Activated gamma-delta T cell (primary cell): ENCODE measurements around the gene HEXIM1.

ENCODE experiments used
- DNase-seq: peaks from one replicate; lab custom pipeline; 2025; lab: John Stamatoyannopoulos, UW
- total RNA-seq, 2 donors: gene quantifications; one replicate each; lab custom pipeline; 2026; lab: John Stamatoyannopoulos, UW

HEXIM1 gene, protein sequence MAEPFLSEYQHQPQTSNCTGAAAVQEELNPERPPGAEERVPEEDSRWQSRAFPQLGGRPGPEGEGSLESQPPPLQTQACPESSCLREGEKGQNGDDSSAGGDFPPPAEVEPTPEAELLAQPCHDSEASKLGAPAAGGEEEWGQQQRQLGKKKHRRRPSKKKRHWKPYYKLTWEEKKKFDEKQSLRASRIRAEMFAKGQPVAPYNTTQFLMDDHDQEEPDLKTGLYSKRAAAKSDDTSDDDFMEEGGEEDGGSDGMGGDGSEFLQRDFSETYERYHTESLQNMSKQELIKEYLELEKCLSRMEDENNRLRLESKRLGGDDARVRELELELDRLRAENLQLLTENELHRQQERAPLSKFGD
- total RNA-seq: 23.9 to 32.7 reads per million in 2 donors

- peak; percentile 97 for DNase-seq
These were observed at the start of gene HEXIM1 for GRCh38 chr17:45148183-45149036. HEXIM1 (plus strand) TSS chr17:45148475; CDS start chr17:45149191, 716 bp downstream.

GRCh38 chr17:45098869-45099616 lies 49.2 kb upstream of the HEXIM1 start:
- peak; percentile 27 for DNase-seq

- DNase-seq: no peak
These were observed 46.8 kb upstream of the HEXIM1 start for GRCh38 chr17:45101546-45101882.

GRCh38 chr17:45101883-45102811 lies 46.1 kb upstream of the HEXIM1 start:
- DNase-seq: no peak

DNA sequence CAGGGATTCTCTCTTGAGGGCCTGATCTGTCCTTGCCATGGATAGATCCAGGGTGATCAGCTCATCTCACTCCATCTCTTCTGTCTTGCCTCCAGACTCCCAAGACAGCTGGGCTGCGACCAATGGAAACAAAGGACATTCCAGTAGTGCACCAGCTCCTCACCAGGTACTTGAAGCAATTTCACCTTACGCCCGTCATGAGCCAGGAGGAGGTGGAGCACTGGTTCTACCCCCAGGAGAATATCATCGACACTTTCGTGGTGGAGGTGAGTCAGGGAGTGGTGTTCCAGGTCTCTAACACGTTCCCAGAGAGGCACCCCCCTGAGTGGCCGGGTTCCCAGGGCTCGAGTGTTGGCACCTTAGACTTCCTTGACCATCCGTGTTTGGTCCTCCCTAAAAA lies 45.4 kb upstream of the HEXIM1 start:
- no peak for DNase-seq

DNA sequence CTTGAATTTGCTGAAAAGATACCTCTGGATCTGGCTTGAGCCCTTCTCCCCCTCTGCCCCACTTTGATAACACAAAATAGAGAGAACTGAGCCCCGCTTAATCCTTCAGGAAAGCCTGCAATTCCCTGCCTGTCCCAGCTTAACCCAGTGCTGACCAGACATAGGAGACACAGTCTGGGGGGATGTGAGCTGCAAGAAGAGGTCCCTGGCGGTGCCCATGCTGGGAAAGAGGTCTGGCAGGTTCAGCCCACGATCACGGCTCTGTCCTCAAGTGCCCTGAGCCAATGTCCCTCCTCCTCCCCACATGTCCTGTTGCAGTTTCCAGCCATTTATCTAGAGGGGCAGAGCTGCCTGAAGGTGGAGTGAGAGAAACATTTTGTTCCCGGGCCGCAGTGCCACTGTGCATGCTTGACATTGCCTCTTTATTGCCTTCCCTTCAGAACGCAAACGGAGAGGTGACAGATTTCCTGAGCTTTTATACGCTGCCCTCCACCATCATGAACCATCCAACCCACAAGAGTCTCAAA lies 44.9 kb upstream of the HEXIM1 start:
- DNase-seq: no peak

GRCh38 chr17:45104029-45104428 lies 44.2 kb upstream of the HEXIM1 start:
- DNase-seq: no peak

GRCh38 chr17:45104497-45104896 lies 43.8 kb upstream of the HEXIM1 start:
- no peak for DNase-seq

GRCh38 chr17:45104907-45105624 lies 43.2 kb upstream of the HEXIM1 start:
- no peak for DNase-seq

GRCh38 chr17:45106096-45106495 lies 42.2 kb upstream of the HEXIM1 start:
- DNase-seq: no peak

DNA sequence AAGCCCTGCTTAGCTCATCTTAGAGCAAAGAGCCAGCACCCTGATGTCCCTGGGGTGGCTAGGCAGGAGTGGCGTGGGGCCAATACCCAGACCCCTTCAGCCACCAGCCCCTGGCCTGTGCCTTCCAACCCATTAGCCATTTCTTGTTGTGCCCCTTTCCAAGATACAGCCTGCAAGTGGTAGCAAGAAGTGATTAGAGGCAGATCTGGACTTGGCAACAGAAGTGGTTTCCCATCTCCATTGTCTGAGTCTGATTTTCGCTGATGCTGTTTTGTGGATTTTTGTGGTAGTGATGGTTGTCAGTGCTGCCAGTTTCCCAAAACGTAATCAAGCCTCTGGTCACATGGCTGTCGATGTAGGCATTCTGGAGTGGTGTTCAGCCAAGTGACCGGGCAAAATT lies 41.7 kb upstream of the HEXIM1 start:
- DNase-seq: no peak

GRCh38 chr17:45107293-45108010 lies 40.8 kb upstream of the HEXIM1 start:
- no peak for DNase-seq

DNA sequence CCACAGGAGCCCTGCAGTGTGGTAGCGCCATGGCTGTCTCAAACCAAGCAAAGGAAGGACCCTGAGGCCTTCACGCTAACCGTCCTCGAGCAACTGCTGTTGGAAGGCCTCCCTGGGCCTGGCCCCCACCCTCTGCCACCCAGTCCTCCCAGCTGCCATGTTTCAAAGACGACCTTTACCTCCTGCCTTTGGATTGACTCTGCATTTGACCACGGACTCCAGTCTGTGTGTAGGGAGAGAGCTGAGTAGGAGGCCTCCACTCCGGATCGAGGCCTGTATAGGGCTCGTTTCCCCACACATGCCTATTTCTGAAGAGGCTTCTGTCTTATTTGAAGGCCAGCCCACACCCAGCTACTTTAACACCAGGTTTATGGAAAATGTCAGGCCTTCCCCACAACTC lies 40.2 kb upstream of the HEXIM1 start:
- DNase-seq: no peak

DNA sequence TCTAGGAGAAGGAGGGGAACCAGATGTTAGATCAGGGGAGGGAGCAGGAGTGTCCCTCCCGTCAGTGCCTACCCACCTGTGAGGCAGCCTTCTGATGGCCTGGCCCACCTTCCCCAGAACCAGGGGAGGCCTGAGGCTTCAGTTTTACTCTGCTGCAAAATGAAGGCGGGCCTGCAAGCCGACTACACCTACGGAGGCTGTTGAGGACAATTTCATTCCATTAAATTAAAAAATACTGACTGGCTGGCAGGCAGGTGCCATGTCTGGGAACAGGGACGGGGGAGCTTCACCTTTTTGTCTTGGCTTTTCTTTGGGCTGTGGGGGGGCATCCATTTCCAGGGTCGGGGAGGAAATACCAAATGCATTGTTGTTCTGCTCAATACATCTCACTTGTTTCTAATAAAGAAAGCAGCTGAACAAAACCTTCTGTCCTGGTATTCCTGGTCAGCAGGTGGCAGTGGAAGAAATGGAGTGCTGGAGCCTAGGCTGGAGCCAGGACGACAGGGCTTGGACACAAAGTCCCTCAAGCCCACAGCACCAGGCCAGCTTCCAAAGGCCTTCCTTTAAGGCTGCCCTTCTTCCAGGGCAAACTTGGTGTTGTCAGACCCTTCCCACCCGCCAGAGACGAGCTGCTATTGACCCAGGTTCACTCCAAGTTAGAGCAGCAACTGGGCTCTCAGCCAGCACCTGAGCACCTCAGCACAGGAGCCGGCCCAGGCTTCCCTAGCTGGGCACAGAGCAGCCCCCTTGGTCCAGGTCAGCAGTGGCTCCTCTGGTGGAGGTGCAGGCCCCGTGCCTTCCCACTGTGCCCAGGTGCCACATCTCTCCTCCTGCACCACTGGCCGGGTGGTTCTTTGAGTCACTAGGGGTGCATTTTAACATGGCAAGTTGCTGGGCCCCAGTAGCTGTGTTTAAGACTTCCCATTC lies 39.4 kb upstream of the HEXIM1 start:
- DNase-seq: no peak

GRCh38 chr17:45110676-45111611 lies 37.3 kb upstream of the HEXIM1 start:
- DNase-seq: no peak

DNA sequence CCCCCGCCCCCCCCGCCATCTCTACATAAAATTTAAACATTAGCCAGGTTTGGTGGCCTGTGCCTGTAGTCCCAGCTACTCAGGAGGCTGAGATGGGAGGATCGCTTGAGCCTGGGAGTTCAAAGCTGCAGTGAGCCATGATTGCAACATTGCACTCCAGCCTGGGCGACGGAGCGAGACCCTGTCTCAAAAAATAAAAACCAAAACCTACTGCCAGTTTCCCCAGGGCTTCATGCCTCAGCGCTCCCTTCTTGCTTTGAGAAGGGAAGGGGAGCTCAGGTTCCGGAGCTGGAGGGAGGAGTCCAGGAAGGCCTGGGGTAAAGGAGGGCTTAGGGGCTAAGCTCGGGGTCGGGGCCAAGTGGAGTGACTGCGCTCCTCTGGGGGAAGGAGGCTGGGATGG lies 36.4 kb upstream of the HEXIM1 start:
- no peak for DNase-seq
